HepG2 (cell line): Measurements from ENCODE around the gene FBP2. TPM values are rescaled to one million over a fixed set of nuclear protein-coding genes. Genes with fewer than 3 reads are reported as not detected.

Experiments used
- ARID4A ChIP-seq: sonication (generic); formaldehyde crosslinking; IDR thresholded peaks from 2 replicates; pipeline ENCODE4 v1.5.0; 2020; ENCODE audit warnings: mild to moderate bottlenecking, missing genetic modification reagents, borderline replicate concordance
- ATF7 ChIP-seq, 2 experiments: fragments of 450-650 bp in 1 of 2; sonication (generic) in 1 of 2; formaldehyde crosslinking in 1 of 2; IDR thresholded peaks; 2 replicates each; pipeline versions ENCODE4 v1.4.0 to v1.6.1; 2016 to 2020; ENCODE audit warnings: antibody characterized with exemption in 1 of 2, mild to moderate bottlenecking in 1 of 2, missing genetic modification reagents in 1 of 2
- GABPA ChIP-seq, 2 experiments: IDR thresholded peaks; 2 replicates each; pipeline ENCODE4 v1.6.1; 2011 to 2016; ENCODE audit warnings: low read depth in 2 of 2, low read length in 1 of 2, missing biosample characterization in 1 of 2, missing genetic modification characterization in 1 of 2
- HNF4A ChIP-seq: sonication (generic); formaldehyde crosslinking; IDR thresholded peaks from 2 replicates; pipeline ENCODE4 v1.4.0; 2020; ENCODE audit warnings: missing genetic modification reagents
- ZFY ChIP-seq: sonication (generic); formaldehyde crosslinking; IDR thresholded peaks from 2 replicates; pipeline ENCODE4 v1.4.0; 2020; ENCODE audit warnings: missing genetic modification reagents
- ZNF362 ChIP-seq: sonication (generic); formaldehyde crosslinking; IDR thresholded peaks from 2 replicates; pipeline ENCODE4 v1.4.0; 2020; ENCODE audit warnings: missing genetic modification reagents, mild to moderate bottlenecking, borderline replicate concordance
- polyA plus RNA-seq, 8 experiments: library from polyadenylated mRNA; depleted of rRNA in 3 of 8; stranded (reverse) in 7 of 8; unstranded in 1 of 8; fragments of >200 nt; fragmentation: Illumina TruSeq in 4 of 8; extraction: Trizol in 4 of 8; gene quantifications; 2 replicates each; pipeline versions ENCODE4 v1.2.1 to v1.2.3, GENCODE V29; 2011 to 2016; ENCODE audit warnings: low read depth in 4 of 8, missing spikeins in 1 of 8, mixed read lengths in 1 of 8; ENCODE audit not compliant: insufficient read depth in 1 of 8
- total RNA-seq, 5 experiments: library from RNA; depleted of rRNA; stranded (reverse); fragments of >200 nt; fragmentation: Illumina TruSeq; extraction: Trizol; gene quantifications; 2 replicates each; pipeline ENCODE4 v1.2.3, GENCODE V29; 2016; ENCODE audit warnings: low read depth in 1 of 5
- TF ChIP-seq, protein P1 (sequence below): sonication (generic); formaldehyde crosslinking; conservative IDR thresholded peaks from 2 replicates; pipeline ENCODE4 v1.4.0; 2020; ENCODE audit warnings: mild to moderate bottlenecking, missing genetic modification reagents, moderate library complexity
- TF ChIP-seq, protein P2 (sequence below): sonication (generic); formaldehyde crosslinking; IDR thresholded peaks from 2 replicates; pipeline ENCODE4 v1.9.0; 2022; ENCODE audit warnings: low read depth, missing genetic modification reagents
- TF ChIP-seq, protein P3 (sequence below): sonication (generic); formaldehyde crosslinking; IDR thresholded peaks from 2 replicates; pipeline ENCODE4 v1.5.1; 2020; ENCODE audit warnings: mild to moderate bottlenecking, missing genetic modification reagents, moderate library complexity

FBP2 gene
- total and polyA plus RNA-seq, 2 of the 13 experiments (the other 11 are each of a cell fraction or from before 2014, with no cell fraction given) = not detected

DNA sequence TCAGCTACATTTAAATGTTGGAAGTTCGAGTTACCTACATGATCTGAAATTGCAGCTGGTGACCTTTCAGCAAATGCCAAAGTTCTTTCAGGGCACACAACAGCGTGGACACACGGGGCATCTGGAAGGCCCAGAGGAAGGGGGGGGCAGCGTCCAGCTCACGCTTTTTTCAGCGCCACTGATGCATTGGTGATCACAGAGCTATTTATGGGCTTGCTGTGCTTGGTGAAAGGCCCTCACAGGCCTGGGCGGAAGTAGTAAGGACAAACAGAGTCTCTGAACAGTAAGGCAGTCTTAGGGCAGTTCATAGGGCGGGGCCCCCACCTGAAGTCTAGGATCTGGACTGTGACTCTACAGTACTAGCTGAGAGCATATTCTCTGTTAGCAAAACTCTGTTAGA lies 6.6 kb upstream of the FBP2 start (continued):
- 0 out of 2 replicates have a peak, but pooled peaks have one; percentile 29 for TF ChIP-seq ARID4A
- TF ChIP-seq ZFY (CRISPR knock-in tag) = peak; percentile 23; the same call in 1 of the 2 replicates
- TF ChIP-seq ATF7 (IDR thresholded peaks at IDR 0.05) = no peak
- TF ChIP-seq ATF7 (CRISPR knock-in tag; IDR thresholded peaks at IDR 0.05) = 0 out of 2 replicates have a peak, but pooled peaks have one; percentile 51
- TF ChIP-seq, protein P1, sequence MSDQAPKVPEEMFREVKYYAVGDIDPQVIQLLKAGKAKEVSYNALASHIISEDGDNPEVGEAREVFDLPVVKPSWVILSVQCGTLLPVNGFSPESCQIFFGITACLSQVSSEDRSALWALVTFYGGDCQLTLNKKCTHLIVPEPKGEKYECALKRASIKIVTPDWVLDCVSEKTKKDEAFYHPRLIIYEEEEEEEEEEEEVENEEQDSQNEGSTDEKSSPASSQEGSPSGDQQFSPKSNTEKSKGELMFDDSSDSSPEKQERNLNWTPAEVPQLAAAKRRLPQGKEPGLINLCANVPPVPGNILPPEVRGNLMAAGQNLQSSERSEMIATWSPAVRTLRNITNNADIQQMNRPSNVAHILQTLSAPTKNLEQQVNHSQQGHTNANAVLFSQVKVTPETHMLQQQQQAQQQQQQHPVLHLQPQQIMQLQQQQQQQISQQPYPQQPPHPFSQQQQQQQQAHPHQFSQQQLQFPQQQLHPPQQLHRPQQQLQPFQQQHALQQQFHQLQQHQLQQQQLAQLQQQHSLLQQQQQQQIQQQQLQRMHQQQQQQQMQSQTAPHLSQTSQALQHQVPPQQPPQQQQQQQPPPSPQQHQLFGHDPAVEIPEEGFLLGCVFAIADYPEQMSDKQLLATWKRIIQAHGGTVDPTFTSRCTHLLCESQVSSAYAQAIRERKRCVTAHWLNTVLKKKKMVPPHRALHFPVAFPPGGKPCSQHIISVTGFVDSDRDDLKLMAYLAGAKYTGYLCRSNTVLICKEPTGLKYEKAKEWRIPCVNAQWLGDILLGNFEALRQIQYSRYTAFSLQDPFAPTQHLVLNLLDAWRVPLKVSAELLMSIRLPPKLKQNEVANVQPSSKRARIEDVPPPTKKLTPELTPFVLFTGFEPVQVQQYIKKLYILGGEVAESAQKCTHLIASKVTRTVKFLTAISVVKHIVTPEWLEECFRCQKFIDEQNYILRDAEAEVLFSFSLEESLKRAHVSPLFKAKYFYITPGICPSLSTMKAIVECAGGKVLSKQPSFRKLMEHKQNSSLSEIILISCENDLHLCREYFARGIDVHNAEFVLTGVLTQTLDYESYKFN (CRISPR knock-in tag) = 0 out of 2 replicates have a peak, but pooled peaks have one; percentile 51
- TF ChIP-seq, protein P2, sequence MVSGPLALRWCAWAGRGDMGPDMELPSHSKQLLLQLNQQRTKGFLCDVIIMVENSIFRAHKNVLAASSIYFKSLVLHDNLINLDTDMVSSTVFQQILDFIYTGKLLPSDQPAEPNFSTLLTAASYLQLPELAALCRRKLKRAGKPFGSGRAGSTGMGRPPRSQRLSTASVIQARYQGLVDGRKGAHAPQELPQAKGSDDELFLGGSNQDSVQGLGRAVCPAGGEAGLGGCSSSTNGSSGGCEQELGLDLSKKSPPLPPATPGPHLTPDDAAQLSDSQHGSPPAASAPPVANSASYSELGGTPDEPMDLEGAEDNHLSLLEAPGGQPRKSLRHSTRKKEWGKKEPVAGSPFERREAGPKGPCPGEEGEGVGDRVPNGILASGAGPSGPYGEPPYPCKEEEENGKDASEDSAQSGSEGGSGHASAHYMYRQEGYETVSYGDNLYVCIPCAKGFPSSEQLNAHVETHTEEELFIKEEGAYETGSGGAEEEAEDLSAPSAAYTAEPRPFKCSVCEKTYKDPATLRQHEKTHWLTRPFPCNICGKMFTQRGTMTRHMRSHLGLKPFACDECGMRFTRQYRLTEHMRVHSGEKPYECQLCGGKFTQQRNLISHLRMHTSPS = 0 out of 2 replicates have a peak, but pooled peaks have one; percentile 24
- TF ChIP-seq GABPA (IDR thresholded peaks at IDR 0.05; ENCODE audit: low read depth, low read length) = no peak
- TF ChIP-seq GABPA (CRISPR knock-in tag; IDR thresholded peaks at IDR 0.05; ENCODE audit: low read depth) = peak; percentile 38; the same call in 1 of the 2 replicates
- peak; percentile 42; the same call in 1 of the 2 replicates for TF ChIP-seq HNF4A (CRISPR knock-in tag)
- TF ChIP-seq ZNF362 (CRISPR knock-in tag) = peak; percentile 55; the same call in 1 of the 2 replicates
- TF ChIP-seq, protein P3, sequence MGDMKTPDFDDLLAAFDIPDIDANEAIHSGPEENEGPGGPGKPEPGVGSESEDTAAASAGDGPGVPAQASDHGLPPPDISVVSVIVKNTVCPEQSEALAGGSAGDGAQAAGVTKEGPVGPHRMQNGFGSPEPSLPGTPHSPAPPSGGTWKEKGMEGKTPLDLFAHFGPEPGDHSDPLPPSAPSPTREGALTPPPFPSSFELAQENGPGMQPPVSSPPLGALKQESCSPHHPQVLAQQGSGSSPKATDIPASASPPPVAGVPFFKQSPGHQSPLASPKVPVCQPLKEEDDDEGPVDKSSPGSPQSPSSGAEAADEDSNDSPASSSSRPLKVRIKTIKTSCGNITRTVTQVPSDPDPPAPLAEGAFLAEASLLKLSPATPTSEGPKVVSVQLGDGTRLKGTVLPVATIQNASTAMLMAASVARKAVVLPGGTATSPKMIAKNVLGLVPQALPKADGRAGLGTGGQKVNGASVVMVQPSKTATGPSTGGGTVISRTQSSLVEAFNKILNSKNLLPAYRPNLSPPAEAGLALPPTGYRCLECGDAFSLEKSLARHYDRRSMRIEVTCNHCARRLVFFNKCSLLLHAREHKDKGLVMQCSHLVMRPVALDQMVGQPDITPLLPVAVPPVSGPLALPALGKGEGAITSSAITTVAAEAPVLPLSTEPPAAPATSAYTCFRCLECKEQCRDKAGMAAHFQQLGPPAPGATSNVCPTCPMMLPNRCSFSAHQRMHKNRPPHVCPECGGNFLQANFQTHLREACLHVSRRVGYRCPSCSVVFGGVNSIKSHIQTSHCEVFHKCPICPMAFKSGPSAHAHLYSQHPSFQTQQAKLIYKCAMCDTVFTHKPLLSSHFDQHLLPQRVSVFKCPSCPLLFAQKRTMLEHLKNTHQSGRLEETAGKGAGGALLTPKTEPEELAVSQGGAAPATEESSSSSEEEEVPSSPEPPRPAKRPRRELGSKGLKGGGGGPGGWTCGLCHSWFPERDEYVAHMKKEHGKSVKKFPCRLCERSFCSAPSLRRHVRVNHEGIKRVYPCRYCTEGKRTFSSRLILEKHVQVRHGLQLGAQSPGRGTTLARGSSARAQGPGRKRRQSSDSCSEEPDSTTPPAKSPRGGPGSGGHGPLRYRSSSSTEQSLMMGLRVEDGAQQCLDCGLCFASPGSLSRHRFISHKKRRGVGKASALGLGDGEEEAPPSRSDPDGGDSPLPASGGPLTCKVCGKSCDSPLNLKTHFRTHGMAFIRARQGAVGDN (CRISPR knock-in tag) = peak; percentile 43
